Measurements from ENCODE around the gene RHBDD3.

RHBDD3 gene

DNA sequence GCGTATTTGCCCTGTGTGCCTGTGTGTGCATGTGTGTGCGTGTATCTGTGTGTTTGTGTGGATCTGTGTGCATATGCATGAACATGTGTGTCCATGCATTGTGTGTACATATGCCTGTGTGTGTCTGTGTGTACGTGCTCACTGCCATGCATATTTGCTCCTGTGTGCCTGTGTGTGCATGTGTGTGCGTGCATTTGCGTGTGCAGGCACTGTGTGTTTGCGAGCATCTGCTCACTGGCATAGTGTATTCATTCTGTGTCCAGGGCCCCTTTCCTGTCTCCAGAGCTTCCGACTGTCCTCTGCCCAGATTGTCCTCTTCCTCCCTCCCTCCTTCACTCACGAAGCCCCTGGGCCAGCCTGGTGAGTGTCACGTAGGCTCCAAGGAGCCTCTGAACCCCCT lies 56.3 kb downstream of the RHBDD3 start:
- Histone ChIP-seq H4K12ac (ENCODE audit: low read depth, low read length) (no peak overlapping the region), H3K18ac (ENCODE audit: low read length) (no peak overlapping the region), H4K8ac (ENCODE audit: low read depth, low read length) (no peak overlapping the region), H2BK12ac (ENCODE audit: low read length) (no peak overlapping the region), H2AFZ (ENCODE audit: insufficient read depth, low read length, poor library complexity) (no peak overlapping the region), H3K4me2 (ENCODE audit: low read length) (no peak overlapping the region), H3K4me3 (ENCODE audit: low read depth, low read length) (peak overlapping the region; percentile 38), H3K4ac (ENCODE audit: low read depth, low read length) (no peak overlapping the region), H3K27me3 (ENCODE audit: insufficient read depth, low read length) (no peaks in the 10 kb centered on the region), H3K36me3 (ENCODE audit: control insufficient read depth in 1 of 2, insufficient read depth in 2 of 2, low read length in 2 of 2) (no peaks in the 10 kb centered on the region), H3K9ac (ENCODE audit: low read length) (no peak overlapping the region), H2AK5ac (ENCODE audit: low read length) (no peak overlapping the region), H3K79me2 (ENCODE audit: control insufficient read depth, insufficient read depth, low read length, poor library complexity) (no peaks in the 10 kb centered on the region), H3K79me1 (ENCODE audit: low read length) (no peaks in the 10 kb centered on the region), H3K27ac (ENCODE audit: low read depth, low read length) (no peak overlapping the region), H2BK120ac (ENCODE audit: insufficient read depth, low read length, poor library complexity) (no peak overlapping the region), H2BK5ac (ENCODE audit: low read depth, low read length, poor library complexity) (no peak overlapping the region), H4K91ac (ENCODE audit: low read depth, low read length) (no peak overlapping the region), H3K23ac (ENCODE audit: low read length) (peak overlapping the region; percentile 97), H3K9me3 (ENCODE audit: insufficient read depth, low read depth, low read length) (peaks cover 5% of the 10 kb centered on the region), H3K14ac (ENCODE audit: low read length) (no peak overlapping the region), H3K4me1 (ENCODE audit: control insufficient read depth in 1 of 2, insufficient read depth in 2 of 2, low read length in 2 of 2) (peaks cover 0 to 4% of the 10 kb centered on the region in 2 experiments)
- no peak for DNase-seq
- WGBS (ENCODE audit: extremely low coverage, insufficient coverage, insufficient read length), result no CpG with 5 or more reads among the region's 9 CpGs

DNA sequence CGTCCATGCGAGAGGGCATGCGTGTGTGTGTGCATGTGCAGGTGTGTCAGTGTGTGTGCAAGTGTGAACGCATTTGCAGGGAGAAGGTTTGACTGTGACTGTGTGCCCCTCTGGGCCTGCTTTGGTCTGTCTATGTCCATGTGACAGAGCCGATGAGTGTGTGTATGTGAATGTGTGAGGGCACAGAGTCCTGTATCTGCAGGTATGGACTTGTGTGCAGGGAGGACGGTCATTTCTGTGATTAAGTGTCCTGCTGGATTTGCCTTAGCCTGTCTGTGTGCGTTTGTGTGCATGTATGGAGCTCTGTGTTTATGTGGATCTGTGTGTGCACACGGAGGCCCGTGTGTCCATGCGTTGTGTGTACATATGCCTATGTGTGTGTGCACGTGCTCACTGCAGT lies 56.7 kb downstream of the RHBDD3 start:
- WGBS (ENCODE audit: extremely low coverage, insufficient coverage, insufficient read length), result no CpG with 5 or more reads among the region's 11 CpGs
- peaks cover 5% of the 10 kb centered on the region for H3K9me3 ChIP-seq (ENCODE audit: insufficient read depth, low read depth, low read length)
- H3K18ac ChIP-seq (ENCODE audit: low read length), result no peak overlapping the region
- H2AFZ ChIP-seq (ENCODE audit: insufficient read depth, low read length, poor library complexity), result no peak overlapping the region
- H2BK5ac ChIP-seq (ENCODE audit: low read depth, low read length, poor library complexity), result no peak overlapping the region
- H3K4me3 ChIP-seq (ENCODE audit: low read depth, low read length), result peak overlapping the region; percentile 38
- peaks cover under 1% of the 10 kb centered on the region for H3K79me2 ChIP-seq (ENCODE audit: control insufficient read depth, insufficient read depth, low read length, poor library complexity)
- peaks cover 2% of the 10 kb centered on the region for H3K79me1 ChIP-seq (ENCODE audit: low read length)
- no peak overlapping the region for H4K12ac ChIP-seq (ENCODE audit: low read depth, low read length)
- no peak overlapping the region for H2BK120ac ChIP-seq (ENCODE audit: insufficient read depth, low read length, poor library complexity)
- no peak overlapping the region for H3K4me2 ChIP-seq (ENCODE audit: low read length)
- peaks cover 2% of the 10 kb centered on the region for H3K27me3 ChIP-seq (ENCODE audit: insufficient read depth, low read length)
- no peak overlapping the region for H3K4ac ChIP-seq (ENCODE audit: low read depth, low read length)
- H4K91ac ChIP-seq (ENCODE audit: low read depth, low read length), result no peak overlapping the region
- H3K27ac ChIP-seq (ENCODE audit: low read depth, low read length), result no peak overlapping the region
- DNase-seq, result no peak
- H2AK5ac ChIP-seq (ENCODE audit: low read length), result no peak overlapping the region
- H3K9ac ChIP-seq (ENCODE audit: low read length), result no peak overlapping the region
- no peak overlapping the region for H3K14ac ChIP-seq (ENCODE audit: low read length)
- H3K23ac ChIP-seq (ENCODE audit: low read length), result peak overlapping the region; percentile 97
- no peak overlapping the region for H2BK12ac ChIP-seq (ENCODE audit: low read length)
- no peaks in the 10 kb centered on the region for H3K36me3 ChIP-seq (ENCODE audit: control insufficient read depth in 1 of 2, insufficient read depth in 2 of 2, low read length in 2 of 2)
- H3K4me1 ChIP-seq (ENCODE audit: control insufficient read depth in 1 of 2, insufficient read depth in 2 of 2, low read length in 2 of 2), result peaks cover 0 to 5% of the 10 kb centered on the region in 2 experiments
- H4K8ac ChIP-seq (ENCODE audit: low read depth, low read length), result no peak overlapping the region

Data from trophoblast cell (in vitro differentiated cells and primary cell).